Stimulated activated CD4-positive, alpha-beta T cell treated with anti-CD3 and anti-CD28 coated beads, Interleukin-4, amount 100 ng/mL, for 24 hours (primary cell): ENCODE data around the gene RAPGEFL1.
"Not testable (repeated sequence)": the region's sequence is repeated elsewhere in the genome, so short reads cannot be mapped to it uniquely, and the experiment has no call there.

Source experiments
- DNase-seq: peaks from one replicate; pipeline ENCODE4 v3.0.0-alpha.2; 2020

The RAPGEFL1 gene

DNA sequence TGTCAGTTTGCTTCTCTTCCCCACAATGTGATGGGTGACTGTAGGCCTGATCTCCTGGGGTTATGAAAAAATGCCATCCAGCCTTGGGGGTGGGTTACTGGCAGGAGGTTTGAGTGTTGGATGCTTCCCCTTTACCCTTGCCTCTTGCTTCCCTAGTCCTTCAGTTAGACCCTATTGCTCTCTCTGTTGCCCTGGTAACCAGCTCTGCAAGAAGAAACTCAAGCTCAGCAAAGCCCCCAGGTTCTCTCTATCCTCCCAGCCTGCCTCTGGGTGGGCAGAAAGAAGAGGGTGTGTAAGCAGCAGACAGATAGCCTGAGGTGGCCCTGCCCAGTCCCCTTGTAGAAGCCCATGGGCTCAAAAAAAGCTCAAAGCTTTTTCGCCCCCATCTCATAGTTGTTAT is 2.8 kb upstream of the RAPGEFL1 start:
- DNase-seq = no peak

- DNase-seq = no peak
Measured at GRCh38 chr17:40175928-40176753, 1.1 kb upstream of the RAPGEFL1 start.

DNA sequence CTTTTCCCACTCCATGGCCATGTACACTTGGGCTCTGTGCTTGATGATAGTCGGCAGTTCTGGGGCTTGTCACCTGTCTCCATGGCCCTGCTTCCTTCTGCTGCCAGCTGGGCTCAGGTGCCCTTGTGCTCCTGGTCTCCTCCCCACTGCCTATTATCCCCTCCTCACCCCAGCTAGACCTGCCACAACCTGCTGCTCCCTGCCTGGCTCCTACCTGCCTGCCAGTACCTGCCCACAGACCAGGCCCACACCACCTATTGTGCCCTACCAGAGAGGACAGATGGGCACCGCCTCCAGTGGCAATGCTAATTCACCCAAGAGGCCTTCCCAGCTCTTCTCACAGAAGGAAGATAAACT is 538 bp upstream of the RAPGEFL1 start:
- DNase-seq = no peak

GRCh38 chr17:40178021-40178601 is 841 bp downstream of the RAPGEFL1 start:
- no peak for DNase-seq

DNA sequence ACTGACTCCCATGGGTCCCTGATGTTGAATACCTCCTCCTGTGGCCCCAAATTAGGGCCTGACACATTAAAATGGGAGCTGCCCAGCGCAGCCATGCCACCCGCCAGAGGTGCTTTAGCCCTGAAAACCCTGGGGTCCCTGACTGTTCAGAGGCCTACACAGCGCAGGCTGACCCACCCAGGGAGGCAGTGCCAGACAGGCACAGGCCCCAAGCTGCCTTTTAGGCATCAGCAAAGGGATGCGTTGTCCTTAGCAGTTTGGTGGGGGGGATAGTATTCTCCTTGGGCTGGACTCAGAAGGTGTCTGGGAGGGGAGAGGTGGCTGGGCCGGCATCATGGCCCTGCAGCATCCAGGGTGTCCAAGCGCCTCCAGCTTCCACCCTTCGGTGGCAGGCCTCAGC is 1.4 kb downstream of the RAPGEFL1 start:
- no peak for DNase-seq

DNA sequence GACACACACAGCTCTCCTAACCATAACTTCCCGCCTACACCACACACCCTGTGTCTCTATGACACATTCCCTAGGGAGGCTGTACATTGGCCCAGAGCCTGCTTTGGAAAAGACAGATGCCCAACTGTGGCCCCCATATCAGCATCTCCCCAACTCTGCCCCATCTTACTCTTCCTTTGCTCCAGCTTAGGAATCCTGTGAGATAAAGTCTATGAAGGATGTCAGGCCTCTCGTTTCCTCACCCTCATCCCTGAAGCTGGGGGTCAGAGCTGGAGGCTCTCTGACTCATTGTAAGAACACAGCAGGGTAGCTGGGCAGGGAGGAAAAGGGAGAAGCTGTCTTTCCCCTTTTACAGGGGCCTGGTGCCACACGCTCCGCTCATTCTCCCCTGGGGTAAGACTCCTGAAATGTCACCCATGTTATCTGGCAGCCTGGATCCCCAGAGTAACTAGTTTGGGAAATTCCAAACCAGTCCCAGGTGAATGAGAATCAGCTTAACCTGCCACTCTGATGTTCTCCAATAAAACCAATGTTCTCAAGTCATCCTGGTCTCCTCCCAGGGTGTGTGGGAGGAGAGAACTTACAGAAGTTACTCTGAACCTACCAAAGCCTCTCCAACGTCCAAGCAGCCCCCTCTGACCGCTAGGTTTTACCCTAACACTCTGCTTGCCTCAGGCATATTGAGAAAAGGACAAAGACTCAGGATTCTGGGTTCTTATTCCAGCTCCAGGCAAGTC is 2.8 kb downstream of the RAPGEFL1 start:
- DNase-seq = no peak

DNA sequence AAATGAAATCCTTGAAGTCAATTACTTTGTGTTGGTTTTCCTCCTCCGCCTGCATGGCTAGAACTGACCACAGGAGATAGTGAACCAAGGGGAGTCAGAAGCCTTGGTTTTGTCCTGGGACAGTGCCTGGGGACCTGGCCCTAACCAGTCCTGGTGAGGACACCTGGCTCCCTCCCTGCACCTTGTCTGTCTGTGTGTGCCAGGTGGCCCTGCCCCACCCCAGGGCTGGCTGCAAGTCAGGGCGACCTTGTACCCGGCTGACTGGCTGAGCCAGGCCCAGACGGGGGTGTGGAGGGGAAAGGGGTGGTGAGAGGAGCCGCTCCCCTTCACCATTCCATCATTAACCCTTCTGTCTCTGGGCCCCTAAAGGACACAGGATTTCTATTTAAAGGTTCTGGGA is 3.4 kb downstream of the RAPGEFL1 start:
- DNase-seq = no peak

GRCh38 chr17:40181205-40181604 is 3.9 kb downstream of the RAPGEFL1 start:
- no peak for DNase-seq

- no peak for DNase-seq
Measured at GRCh38 chr17:40182606-40183005, 5.3 kb downstream of the RAPGEFL1 start.

DNA sequence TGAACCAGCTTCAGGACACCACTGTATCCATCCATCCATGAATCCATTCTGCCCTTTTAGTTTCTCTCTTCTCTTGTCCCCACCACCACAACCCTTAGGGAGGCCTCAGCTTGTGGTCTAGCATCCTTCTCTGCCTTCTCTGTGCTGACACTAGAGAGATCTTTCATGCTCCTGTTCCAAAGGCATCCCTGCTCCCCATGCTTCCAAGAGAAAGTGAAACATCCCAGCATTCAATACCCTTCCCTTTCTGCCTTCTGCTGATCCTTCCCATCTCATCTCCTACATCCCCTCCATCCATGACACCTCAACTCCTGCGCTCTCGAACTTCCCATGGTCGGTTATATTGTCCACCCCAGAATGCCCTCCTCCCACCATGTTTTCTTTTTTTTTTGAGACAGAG is 10.0 kb downstream of the RAPGEFL1 start:
- DNase-seq = no peak

DNA sequence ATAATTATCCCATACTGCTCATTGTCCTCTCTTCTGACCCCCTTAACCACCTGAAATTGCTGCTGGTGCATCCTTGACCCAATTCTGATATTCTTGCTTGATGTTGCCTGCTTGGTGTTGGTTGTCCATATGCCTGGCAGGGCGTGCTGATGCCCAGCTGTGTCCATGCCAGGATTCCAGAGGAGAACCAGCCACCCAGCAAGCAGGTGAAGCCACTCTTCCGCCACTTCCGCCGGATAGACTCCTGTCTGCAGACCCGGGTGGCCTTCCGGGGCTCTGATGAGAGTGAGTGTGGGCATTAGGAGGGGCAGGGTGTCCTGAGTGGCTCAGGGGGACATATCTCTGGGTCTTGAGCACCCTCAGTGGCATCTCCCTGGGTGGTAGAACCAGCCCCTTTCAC is 11.4 kb downstream of the RAPGEFL1 start:
- DNase-seq = no peak

DNA sequence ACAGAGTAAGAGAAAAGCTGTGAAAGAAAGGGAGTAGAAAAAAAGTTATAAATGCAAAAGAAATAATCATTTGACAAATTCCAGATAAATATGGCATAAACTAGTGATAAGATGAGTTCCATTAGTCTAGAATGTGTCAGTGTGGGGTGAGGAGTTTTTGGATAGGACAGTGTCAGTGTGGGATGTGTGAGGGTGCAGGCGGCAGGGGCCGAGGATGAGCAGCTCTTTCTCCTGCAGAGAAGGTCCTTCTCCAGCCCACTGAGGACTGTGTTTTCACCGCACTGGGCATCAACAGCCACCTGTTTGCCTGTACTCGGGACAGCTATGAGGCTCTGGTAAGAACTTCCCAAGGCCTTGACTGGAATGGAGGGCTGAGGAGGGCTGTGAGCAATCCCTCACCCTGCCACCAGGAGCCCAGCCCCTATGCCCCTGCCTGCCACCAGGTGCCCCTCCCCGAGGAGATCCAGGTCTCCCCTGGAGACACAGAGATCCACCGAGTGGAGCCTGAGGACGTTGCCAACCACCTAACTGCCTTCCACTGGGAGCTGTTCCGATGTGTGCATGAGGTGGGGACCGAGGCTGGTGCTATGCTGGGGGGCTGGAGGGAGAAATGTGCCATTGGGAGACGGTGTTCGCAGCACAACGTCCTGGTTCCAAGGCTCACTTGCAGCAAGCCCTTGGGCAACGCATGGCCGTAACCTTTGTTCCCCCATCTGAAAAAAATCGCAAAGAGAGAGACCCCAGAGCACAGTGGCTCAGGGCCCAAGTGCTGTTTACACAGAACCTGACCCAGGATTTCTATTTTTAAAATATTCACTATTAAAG is 13.1 kb downstream of the RAPGEFL1 start:
- peak; percentile 20 for DNase-seq

DNA sequence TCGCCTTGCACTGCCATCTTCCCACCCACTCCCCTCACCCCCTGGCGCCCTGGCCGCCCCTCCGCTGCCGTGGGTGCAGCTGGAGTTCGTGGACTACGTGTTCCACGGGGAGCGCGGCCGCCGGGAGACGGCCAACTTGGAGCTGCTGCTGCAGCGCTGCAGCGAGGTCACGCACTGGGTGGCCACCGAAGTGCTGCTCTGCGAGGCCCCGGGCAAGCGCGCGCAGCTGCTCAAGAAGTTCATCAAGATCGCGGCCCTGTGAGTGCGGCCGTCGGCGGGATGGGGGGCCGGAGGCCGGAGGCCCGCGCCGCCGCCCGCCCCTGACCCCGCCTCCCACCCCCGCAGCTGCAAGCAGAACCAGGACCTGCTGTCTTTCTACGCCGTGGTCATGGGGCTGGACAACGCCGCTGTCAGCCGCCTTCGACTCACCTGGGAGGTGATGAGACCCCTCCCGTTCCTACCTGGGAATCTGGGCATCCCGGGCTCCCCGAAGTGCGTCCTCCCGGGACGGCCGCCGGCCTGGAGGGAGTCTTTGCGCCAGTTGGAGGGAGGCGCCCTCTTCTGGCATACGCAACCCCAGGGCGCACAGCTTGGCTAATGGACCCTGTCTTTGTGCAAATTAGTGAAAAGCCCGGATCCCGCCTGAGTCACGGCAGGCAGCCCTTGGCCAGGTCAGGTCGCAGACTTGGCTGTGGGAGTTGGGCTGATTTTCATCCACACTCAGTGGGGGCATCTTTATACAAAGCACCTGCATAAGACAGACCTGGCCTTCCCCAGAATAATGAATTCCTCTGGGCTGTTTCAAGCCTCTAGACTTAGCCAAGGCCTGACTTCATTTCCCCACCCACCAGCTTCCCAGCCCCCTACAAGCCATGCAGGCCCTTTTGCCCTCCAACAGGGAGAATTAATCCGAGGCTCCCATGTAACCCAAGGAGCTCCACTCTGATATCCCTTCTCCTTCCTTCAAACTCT is 14.3 kb downstream of the RAPGEFL1 start:
- DNase-seq = peak; percentile 70

DNA sequence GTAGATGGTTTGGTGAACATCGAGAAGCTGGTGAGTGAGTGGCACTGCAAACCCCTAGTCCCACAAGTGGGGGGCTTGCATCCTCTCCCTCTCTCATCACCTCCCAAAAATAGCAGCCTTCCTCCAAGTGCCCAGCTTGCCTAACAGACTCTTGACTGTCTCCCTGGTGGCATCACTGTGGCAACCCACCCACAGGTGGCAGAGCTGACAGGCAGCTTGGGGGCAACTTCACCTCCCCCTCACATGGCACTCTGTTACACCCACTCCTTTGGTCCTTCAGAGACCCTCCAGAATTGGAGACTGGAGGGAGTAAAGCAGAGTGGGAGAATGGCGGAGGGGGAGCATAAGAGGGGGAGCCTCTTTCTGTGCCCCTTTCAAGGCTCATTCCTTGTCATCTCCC is 15.7 kb downstream of the RAPGEFL1 start:
- DNase-seq = no peak

DNA sequence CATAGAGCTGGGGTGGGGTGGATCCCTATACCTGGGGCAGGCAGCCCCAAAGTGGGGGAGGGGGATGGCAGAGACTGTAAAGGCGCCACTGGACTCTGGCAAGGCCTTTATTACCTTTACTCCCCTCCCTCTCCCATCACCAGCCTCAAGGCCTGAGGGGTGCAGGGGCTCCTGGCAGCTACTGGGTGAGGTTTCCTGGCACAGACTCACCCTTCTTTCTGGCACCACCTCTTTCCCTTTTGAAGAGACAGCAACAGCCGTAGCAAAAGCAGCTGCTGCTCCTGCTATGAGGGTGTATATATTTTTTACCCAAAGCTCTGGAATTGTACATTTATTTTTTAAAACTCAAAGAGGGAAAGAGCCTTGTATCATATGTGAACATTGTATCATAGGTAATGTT is 17.6 kb downstream of the RAPGEFL1 start:
- no peak for DNase-seq

DNA sequence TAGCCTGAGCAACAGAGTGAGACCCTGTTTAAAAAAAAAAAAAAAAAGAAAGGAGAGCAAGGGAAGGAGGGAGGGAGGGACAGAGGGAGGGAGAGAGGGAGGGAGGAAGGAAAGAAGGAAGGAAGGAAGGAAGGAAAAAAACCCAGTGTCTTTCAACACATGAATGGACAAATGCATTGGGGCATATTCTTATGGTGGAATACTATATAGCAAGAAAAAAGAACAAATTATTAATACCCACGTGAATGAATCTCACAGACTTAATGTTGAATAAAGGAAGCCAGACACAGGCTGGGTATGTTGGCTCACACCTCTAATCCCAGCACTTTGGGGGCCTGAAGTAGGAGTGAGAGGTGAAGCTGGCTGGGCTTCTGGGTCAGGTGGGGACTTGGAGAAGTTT is 20.3 kb downstream of the RAPGEFL1 start:
- no peak for DNase-seq

DNA sequence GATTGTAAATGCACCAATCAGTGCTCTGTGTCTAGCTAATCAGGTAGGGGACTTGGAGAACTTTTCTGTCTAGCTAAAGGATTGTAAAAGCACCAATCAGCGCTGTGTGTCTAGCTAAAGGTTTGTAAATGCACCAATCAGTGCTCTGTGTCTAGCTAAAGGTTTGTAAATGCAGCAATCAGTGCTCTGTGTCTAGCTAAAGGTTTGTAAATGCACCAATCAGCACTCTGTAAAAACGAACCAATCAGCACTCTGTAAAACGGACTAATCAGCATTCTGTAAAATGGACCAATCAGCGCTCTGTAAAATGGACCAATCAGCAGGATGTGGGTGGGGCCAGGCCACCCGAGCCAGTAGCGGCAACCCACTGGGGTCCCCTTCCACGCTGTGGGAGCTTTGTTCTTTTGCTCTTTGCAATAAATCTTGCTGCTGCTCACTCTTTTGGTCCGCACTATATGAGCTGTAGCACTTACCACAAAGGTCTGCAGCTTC is 20.7 kb downstream of the RAPGEFL1 start:
- DNase-seq = peak; percentile 18

- DNase-seq = no peak
Measured at GRCh38 chr17:40198576-40198975, 21.3 kb downstream of the RAPGEFL1 start.

GRCh38 chr17:40203131-40203530 is 25.9 kb downstream of the RAPGEFL1 start:
- DNase-seq = no peak

GRCh38 chr17:40206193-40206592 is 28.9 kb downstream of the RAPGEFL1 start:
- DNase-seq = not testable (repeated sequence)

DNA sequence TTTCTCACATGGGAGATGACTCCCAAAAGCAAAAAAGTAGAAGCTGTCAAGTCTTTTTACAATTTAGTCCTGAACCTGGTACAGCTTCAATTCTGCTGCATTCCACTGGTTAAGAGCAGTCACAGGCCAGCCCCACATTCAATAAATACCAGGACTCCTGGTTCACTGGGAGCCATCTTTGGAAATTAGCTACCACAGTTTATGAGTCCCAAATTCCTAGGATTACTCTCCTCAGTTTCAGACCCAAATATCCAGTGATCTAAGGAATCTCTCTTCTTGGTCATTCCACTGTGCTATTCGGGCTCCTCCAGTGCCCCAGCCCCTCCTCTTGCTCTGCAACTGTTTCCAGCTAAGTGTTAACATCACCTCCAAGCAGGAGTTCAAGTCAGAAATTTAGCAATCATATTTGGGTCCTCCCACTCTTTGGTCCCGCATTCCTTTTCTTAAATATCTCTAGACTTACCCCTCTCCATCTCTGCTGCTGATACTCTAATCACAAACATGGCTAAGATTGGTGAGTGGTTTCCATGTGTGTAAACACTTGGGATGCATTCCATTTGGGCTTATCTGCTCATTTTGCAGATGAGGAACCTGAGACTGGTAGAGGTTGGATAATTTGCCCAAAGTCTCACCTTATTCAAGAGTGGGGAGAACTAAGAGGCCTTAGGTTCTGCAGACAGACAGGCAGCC is 32.3 kb downstream of the RAPGEFL1 start:
- no peak for DNase-seq
